Panc1 (cell line): Measurements from ENCODE around the gene QRFP.

Source experiments
- CTCF ChIP-seq: fragments of 450-650 bp; IDR thresholded peaks from 2 replicates; pipeline ENCODE4 v1.5.1; 2017; ENCODE audit warnings: mild to moderate bottlenecking
- POLR2AphosphoS5 ChIP-seq: IDR thresholded peaks from 2 replicates; pipeline ENCODE4 v1.6.1; 2012; ENCODE audit warnings: mild to moderate bottlenecking, low read depth, low read length, moderate library complexity
- SIN3A ChIP-seq: IDR thresholded peaks from 2 replicates; pipeline ENCODE4 v1.6.1; 2012; ENCODE audit warnings: low read depth, mild to moderate bottlenecking, low read length, moderate library complexity, borderline replicate concordance; ENCODE audit not compliant: insufficient read depth

GRCh38 chr9:130918101-130918825, 21.7 kb upstream of the QRFP start:
- TF ChIP-seq SIN3A = no peak
- TF ChIP-seq POLR2AphosphoS5 = no peak
- TF ChIP-seq CTCF = no peak
